Aorta (tissue), 5 donors: ENCODE data around the gene TRIM25. TPM values are rescaled to one million over a fixed set of nuclear protein-coding genes. Genes with fewer than 3 reads are reported as not detected.

Source experiments
- ATAC-seq: fragments of 200-7000 bp; cut with Tn5 transposase; one replicate; pipeline ENCODE4 v1.9.1; 2022; ENCODE audit warnings: moderate library complexity; ENCODE audit not compliant: low FRiP score
- DNase-seq, 2 donors: peaks; one replicate each; pipeline ENCODE4 v3.0.0-alpha.2; 2020
- H3K27ac ChIP-seq, 2 donors: one replicate each; pipeline ENCODE4 v1.5.1; 2013; ENCODE audit warnings: low read length in 2 of 2, mild to moderate bottlenecking in 2 of 2, moderate library complexity in 2 of 2, control low read depth in 1 of 2, inconsistent platforms in 1 of 2, low read depth in 1 of 2
- H3K27me3 ChIP-seq, 2 donors: one replicate each; pipeline ENCODE4 v1.6.1; 2013; ENCODE audit warnings: control low read depth in 1 of 2, low read length in 1 of 2, mild to moderate bottlenecking in 1 of 2, moderate library complexity in 1 of 2; ENCODE audit not compliant: insufficient read depth in 2 of 2, control insufficient read depth in 1 of 2
- H3K36me3 ChIP-seq, 2 donors: one replicate each; pipeline ENCODE4 v1.6.1; 2013; ENCODE audit warnings: control low read depth in 1 of 2, low read length in 1 of 2, mild to moderate bottlenecking in 1 of 2; ENCODE audit not compliant: insufficient read depth in 2 of 2, control insufficient read depth in 1 of 2
- H3K4me1 ChIP-seq, 2 donors: one replicate each; pipeline ENCODE4 v1.6.1; 2013; ENCODE audit warnings: low read length in 2 of 2, control low read depth in 1 of 2, mild to moderate bottlenecking in 1 of 2, moderate library complexity in 1 of 2; ENCODE audit not compliant: insufficient read depth in 2 of 2, control insufficient read depth in 1 of 2
- H3K4me3 ChIP-seq, 2 donors: one replicate each; pipeline ENCODE4 v1.5.1; 2013; ENCODE audit warnings: low read length in 2 of 2, control low read depth in 1 of 2, mild to moderate bottlenecking in 1 of 2
- H3K9me3 ChIP-seq: one replicate; pipeline ENCODE4 v1.6.1; 2013; ENCODE audit warnings: mild to moderate bottlenecking, low read length; ENCODE audit not compliant: control insufficient read depth
- WGBS, 2 donors: extraction: QIAGEN DNeasy Blood & Tissue Kit; methylation state at CpG; one replicate each; pipeline ENCODE4 v1.1.7; 2013; 5-methylcytosine and 5-hydroxymethylcytosine counted together
- intact Hi-C, 2 donors: fragments of 100-400 bp; cut with DNase I; formaldehyde crosslinking; loops; one replicate each; pipeline versions ENCODE4 v1.14.2 to v1.15.0; 2022
- polyA plus RNA-seq, 2 donors: library from polyadenylated mRNA; stranded (reverse); fragments of 200-250 nt; gene quantifications; one replicate each; pipeline ENCODE4 v1.2.3, GENCODE V29; 2013
- total RNA-seq, 2 donors: library from RNA; stranded (reverse); fragmentation: NEBNext Ultra II Directional; extraction: Animal tissue kit (Norgen Biotek cat#: 25700); gene quantifications; one replicate each; pipeline ENCODE4 v1.2.1, GENCODE V29; 2021
- donor health status: healthy with polysubstance abuse.
- donor health status: Bipolar disorder and iron deficiency.
- donor health status: DM: no; HTN: no; CAD: no.
- donor health status: DM: no; HTN: no; CAD: no.
- donor health status: DM: yes; HTN: yes; CAD: no.

TRIM25 gene
- total and polyA plus RNA-seq, 4 donors: 7.4 to 85.3 (median 25.4) TPM

GRCh38 chr17:56894859-56895455 is 18.9 kb downstream of the TRIM25 start:
- 90 to 93% methylated on average over 20 of the region's 20 CpGs for WGBS, 2 donors
- no peaks in the 10 kb centered on the region for H3K4me1 ChIP-seq
- H3K27ac ChIP-seq: no peak overlapping the region
- no peaks in the 10 kb centered on the region for H3K9me3 ChIP-seq
- no peak overlapping the region for H3K4me3 ChIP-seq
- no peaks in the 10 kb centered on the region for H3K27me3 ChIP-seq
- ATAC-seq (no peak), DNase-seq (no peak)
- peaks cover 5 to 18% of the 10 kb centered on the region in 2 donors for H3K36me3 ChIP-seq
- intact Hi-C loops: loop anchor here (5.0 kb wide), 2 partner anchors 42 to 47 kb away; no protein-coding TSS in a partner anchor

GRCh38 chr17:56893503-56893902 is 20.3 kb downstream of the TRIM25 start:
- no peak for DNase-seq
- Histone ChIP-seq H3K9me3 (no peaks in the 10 kb centered on the region), H3K4me3 (no peak overlapping the region), H3K27me3 (no peaks in the 10 kb centered on the region), H3K36me3 (peaks cover 5 to 15% of the 10 kb centered on the region in 2 donors), H3K27ac (no peak overlapping the region), H3K4me1 (no peaks in the 10 kb centered on the region)
- intact Hi-C loops: loop anchor here (5.0 kb wide), 2 partner anchors 44 to 49 kb away; no protein-coding TSS in a partner anchor
- WGBS, 2 donors: 80% methylated on average over 7 of the region's 7 CpGs
- no peak for ATAC-seq

- no peaks in the 10 kb centered on the region for H3K9me3 ChIP-seq
- no peak for ATAC-seq
- no peak overlapping the region for H3K27ac ChIP-seq
- H3K27me3 ChIP-seq: no peaks in the 10 kb centered on the region
- intact Hi-C loops: loop anchor here (5.0 kb wide), 2 partner anchors 45 to 50 kb away; no protein-coding TSS in a partner anchor
- H3K4me1 ChIP-seq: no peaks in the 10 kb centered on the region
- 98 to 100% methylated on average over 1 of the region's 1 CpG for WGBS, 2 donors
- DNase-seq: no peak
- no peak overlapping the region for H3K4me3 ChIP-seq
- peaks cover 5 to 15% of the 10 kb centered on the region in 2 donors for H3K36me3 ChIP-seq
These were observed 21.5 kb downstream of the TRIM25 start for GRCh38 chr17:56892333-56892732.

GRCh38 chr17:56891751-56892150 is 22.1 kb downstream of the TRIM25 start:
- WGBS, 2 donors: 73 to 76% methylated on average over 16 of the region's 16 CpGs
- H3K4me1 ChIP-seq: no peaks in the 10 kb centered on the region
- H3K4me3 ChIP-seq: no peak overlapping the region
- peak; percentile 55 to 86 for DNase-seq
- H3K27me3 ChIP-seq: no peaks in the 10 kb centered on the region
- no peaks in the 10 kb centered on the region for H3K9me3 ChIP-seq
- peaks cover 5 to 15% of the 10 kb centered on the region in 2 donors for H3K36me3 ChIP-seq
- no peak overlapping the region for H3K27ac ChIP-seq
- intact Hi-C loops: loop anchor here (5.0 kb wide), 2 partner anchors 46 to 51 kb away; no protein-coding TSS in a partner anchor
- ATAC-seq: no peak

- DNase-seq (no peak), ATAC-seq (no peak)
- H3K9me3 ChIP-seq: no peaks in the 10 kb centered on the region
- H3K36me3 ChIP-seq: peaks cover 5 to 15% of the 10 kb centered on the region in 2 donors
- no peaks in the 10 kb centered on the region for H3K27me3 ChIP-seq
- H3K4me1 ChIP-seq: no peaks in the 10 kb centered on the region
- WGBS, 2 donors: 93 to 96% methylated on average over 7 of the region's 7 CpGs
- no peak overlapping the region for H3K4me3 ChIP-seq
- H3K27ac ChIP-seq: no peak overlapping the region
- intact Hi-C loops: loop anchor here (5.0 kb wide), 2 partner anchors 46 to 51 kb away; no protein-coding TSS in a partner anchor
These were observed 22.8 kb downstream of the TRIM25 start for GRCh38 chr17:56890906-56891674.

- Histone ChIP-seq H3K4me3 (no peak overlapping the region), H3K4me1 (no peaks in the 10 kb centered on the region), H3K36me3 (peaks cover 5 to 15% of the 10 kb centered on the region in 2 donors), H3K27me3 (no peaks in the 10 kb centered on the region), H3K27ac (no peak overlapping the region), H3K9me3 (no peaks in the 10 kb centered on the region)
- intact Hi-C loops: loop anchor here (5.0 kb wide), 2 partner anchors 47 to 52 kb away; no protein-coding TSS in a partner anchor
- WGBS, 2 donors: 94 to 98% methylated on average over 6 of the region's 6 CpGs
- ATAC-seq: no peak
- no peak for DNase-seq
These were observed 23.5 kb downstream of the TRIM25 start for GRCh38 chr17:56890390-56890789.

GRCh38 chr17:56887552-56888467 is 26.0 kb downstream of the TRIM25 start:
- intact Hi-C loops: no loop called here
- peaks cover 5 to 11% of the 10 kb centered on the region in 2 donors for H3K36me3 ChIP-seq

GRCh38 chr17:56887105-56887504 is 26.7 kb downstream of the TRIM25 start:
- intact Hi-C loops: no loop called here
- no peak for DNase-seq
- H3K4me1 ChIP-seq: no peaks in the 10 kb centered on the region
- H3K27ac ChIP-seq: no peak overlapping the region
- peaks cover 5 to 7% of the 10 kb centered on the region in 2 donors for H3K36me3 ChIP-seq
- no peak for ATAC-seq
- H3K4me3 ChIP-seq: no peak overlapping the region
- no peaks in the 10 kb centered on the region for H3K27me3 ChIP-seq
- no peaks in the 10 kb centered on the region for H3K9me3 ChIP-seq
- WGBS, 2 donors: 95 to 97% methylated on average over 5 of the region's 5 CpGs

More at GRCh38 chr17:56887552-56888467, 26.0 kb downstream of the TRIM25 start:
- 97% methylated on average over 9 of the region's 9 CpGs for WGBS, 2 donors
- Histone ChIP-seq H3K4me1 (no peaks in the 10 kb centered on the region), H3K9me3 (no peaks in the 10 kb centered on the region), H3K27me3 (no peaks in the 10 kb centered on the region), H3K4me3 (no peak overlapping the region), H3K27ac (no peak overlapping the region)
- no peak for DNase-seq
- no peak for ATAC-seq
